Stimulated activated CD8-positive, alpha-beta memory T cell treated with anti-CD3 and anti-CD28 coated beads, Interleukin-12 subunit alpha, Interleukin-12 subunit beta, amount 100 ng/mL, for 24 hours (primary cell): ENCODE data around the gene CCNI.

Experiments used
- DNase-seq: peaks from one replicate; pipeline ENCODE4 v3.0.0-alpha.2; 2020; ENCODE audit errors: extremely low read depth

Gene CCNI

DNA sequence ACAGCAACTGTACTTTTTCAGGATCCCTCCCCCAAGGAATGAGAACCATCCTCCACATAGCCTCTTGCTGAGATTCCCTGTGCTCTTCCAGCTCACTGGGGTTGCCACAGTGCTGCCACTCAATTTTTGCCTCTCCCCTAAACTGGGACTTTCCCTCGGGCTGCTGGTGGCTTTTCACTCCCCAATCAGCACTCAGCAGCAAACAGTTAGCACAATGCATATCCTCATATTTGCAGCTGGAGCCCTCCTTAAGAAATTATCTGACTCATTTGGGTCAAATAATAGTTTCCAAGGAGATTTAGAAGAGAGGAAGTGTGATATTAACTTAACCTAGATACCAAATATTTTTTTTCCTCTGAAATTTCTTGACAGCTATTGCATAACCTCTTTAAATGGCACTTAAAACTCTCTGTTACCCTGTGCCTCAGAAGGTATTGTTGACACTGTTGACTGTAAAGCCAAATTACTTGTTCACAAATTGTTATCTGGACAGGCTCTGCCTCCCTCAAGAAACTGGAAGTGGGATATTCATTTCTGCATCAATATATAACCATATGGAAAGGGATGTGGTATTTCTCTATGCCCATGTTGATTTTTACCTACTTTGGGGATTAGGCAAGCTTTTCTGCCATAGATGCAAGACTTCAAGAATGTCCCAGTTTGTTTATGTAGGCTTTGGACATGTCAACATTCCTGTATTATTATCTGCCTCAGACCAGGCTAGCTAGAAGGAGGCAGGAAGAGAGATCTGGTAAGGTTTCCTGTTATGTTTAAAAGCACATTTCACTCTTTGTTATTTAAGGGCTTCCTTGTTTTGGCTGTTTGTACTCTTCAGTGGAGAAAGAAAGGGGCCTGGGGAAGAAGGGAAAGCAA lies 68.2 kb downstream of the CCNI start:
- DNase-seq: no peak

DNA sequence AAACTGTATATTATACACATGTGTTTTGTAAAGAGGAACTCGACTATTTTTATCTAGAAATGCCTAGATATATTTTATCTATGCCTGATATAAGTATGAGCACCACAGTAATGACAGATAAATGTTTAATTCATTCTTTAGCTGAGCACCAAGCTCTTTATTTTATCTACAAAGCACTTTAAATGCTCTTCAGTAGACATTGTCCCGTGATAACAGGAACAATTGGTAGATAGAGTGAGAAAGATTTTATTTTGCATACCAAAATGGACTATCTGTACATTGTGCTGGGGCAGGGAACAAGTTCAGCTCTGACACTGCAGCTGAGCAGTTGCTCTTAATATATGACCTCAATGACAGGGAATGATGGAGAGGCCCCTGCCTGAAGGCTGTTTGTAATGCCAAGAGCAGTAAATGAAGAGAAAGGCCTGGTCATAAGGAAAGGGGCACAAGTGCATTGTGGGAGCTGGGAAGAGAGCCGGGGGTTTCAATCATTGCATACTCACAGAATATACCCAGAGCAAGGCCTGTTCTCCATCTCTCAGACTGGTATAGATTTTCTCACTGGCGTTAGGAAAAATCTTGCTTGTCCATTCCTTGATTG lies 68.9 kb downstream of the CCNI start:
- DNase-seq: no peak

DNA sequence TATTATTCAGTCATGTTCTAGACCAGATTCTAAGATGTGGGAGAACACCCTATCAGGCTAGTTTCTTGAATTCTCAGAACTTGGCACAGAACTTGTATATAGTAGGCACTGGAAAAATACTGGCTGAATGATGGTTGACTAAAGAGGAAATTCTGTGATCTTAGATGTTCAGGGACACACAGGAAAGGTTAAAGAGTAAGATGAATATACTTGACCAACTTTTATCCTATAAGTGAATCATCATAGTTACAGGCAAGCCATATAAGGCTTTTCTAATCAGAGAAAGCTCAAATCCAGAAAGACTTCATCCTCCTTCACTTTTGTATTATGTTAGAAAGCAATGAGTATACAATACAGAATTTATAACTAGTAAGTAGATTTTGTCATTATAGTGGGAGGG lies 72.4 kb downstream of the CCNI start:
- DNase-seq: no peak

DNA sequence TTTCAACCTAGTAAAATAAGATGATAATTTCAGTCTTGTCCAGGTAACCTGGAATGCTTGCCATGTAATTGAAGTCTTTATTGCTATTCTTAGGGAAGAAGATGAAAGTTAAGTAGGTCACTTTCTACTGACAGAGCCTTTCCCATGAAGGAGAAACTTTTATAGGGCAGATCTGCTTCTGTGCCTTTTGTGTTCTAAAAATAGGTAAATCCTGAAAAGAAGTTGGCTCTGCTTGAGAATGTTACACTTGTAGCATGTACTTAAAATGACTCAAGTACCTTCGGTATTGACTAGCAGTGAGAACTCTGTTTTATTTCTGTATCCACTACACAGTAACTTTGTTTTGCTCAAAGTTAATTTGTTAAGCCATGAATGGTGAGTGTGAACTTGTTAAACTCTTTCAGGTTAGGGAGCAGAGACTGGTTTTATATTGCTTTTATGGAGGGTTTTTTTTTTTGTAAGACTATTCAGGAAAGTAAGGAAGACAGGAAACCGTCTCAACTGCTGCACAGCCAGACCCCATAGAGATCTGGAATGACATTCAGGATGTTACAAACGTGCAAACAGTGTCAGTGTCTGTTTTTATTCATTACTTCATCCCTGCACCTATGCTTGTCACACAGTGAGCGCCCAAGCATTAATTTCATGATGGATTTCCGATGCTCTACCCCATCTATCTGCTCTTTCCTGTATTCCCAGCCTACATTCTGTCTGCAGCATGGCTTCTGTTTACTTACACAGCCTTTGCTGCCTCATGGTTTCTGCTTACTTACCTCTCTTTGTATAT lies 73.3 kb downstream of the CCNI start:
- no peak for DNase-seq

DNA sequence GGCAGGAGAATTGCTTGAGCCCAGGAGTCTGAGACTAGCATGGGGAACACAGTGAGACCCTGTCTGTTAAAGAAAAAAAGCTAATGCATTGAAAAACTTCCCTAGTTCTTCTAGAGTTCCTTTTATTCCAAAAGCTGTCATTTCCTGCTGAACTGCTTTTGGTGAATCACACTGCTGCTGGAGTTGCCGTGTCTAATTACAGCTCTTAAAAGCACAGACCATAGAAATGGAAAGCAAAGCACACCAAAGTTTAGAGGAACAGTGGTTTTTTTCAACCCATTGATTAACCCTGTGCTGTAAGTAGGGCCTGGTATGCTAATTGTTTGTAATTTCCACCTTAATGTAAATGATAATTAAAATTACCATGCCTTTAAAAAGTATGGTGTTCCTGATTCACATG lies 73.9 kb downstream of the CCNI start:
- no peak for DNase-seq

DNA sequence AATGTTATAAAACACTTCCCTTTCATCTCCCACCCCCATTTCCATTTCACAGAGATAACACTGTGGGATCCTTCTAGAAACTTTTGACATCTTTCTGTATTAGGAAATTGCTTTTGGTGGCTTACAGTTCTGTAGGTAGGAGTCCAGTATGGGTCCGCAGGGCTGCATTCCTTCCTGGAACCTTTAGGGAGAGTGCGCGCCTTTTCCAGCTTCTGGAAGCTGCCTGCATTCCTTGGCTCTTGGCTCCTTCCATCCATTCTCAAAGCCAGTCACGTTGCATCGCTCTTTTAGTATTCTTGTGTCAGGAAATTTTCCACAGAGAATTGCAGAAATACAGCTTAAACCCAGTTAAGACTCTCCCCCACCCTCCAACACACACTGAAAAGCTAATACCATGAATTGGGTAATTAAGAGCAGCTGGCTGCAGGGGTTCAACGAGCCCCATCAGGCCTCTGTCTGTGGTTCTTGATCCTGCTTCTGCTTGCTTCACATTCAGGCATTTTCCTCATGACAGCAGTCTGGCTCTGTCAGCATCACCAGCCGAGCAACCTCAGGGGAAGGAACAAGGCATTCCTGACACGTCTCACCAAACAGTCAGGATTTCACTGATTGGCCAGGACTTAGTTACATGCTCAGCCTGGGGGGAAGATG lies 77.4 kb downstream of the CCNI start:
- DNase-seq: no peak

DNA sequence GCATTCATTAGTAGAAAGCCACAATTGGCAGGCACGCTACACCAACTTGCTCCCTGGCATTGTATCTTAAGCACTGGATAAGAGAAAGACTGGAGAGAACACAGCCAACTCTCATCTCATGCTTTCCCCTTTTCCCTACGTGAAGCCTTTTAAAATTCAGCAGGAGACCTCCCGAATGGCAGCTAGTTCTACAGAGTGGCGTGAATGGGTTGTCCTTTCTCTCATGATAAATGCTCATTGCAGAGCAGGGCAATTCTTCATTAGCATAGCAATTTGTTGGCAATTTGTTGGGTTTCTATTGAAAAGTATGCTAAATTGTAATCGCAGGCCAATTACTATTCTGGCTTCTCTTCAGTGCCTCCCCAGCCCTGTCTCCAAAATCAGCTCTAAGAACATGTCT lies 78.3 kb downstream of the CCNI start:
- DNase-seq: no peak
